K562 treated with DMSO at 1 percent for 24 hours (cell line): ENCODE results near the gene GOLGA6L2. TPM values are rescaled to one million over a fixed set of nuclear protein-coding genes. Genes with fewer than 3 reads are reported as not detected.

Source experiments
- total RNA-seq: library from RNA; unstranded; fragments of 300-600 nt; gene quantifications from 2 replicates; pipeline ENCODE4 v1.2.3, GENCODE V29; 2022; ENCODE audit warnings: low read depth; ENCODE audit not compliant: insufficient read depth

GOLGA6L2 gene
- not detected in 2 replicates for total RNA-seq

DNA sequence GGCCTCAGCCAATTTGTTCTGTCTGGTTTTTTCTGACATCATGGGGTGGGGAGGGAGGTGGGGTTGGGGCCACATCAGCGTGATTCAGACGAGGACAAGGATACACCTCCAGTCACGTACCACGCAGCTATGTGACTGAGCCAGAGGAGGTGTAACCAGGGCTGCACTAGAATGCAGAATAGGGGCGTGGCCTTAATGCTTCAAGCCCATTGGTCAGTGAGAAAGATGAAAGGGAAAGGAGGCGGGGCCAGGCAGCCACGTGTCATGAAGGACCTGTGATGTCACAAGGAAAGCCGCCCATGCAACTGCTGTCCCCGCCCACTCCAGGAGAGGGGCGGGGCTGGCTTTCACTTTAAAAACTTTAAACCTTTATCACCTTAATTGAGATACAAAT, at the start of gene GOLGA6L2:
Gene GOLGA6L2 (minus strand): TSS at position 137 of the 394 bp plus-strand sequence. CDS start 62 bp downstream, at position 75.

Other genes with a start within 250 kb of the GOLGA6L2 start
- gene GOLGA6L26, start 113.0 kb downstream of the GOLGA6L2 start, total RNA-seq = not detected in 2 replicates
- not detected in 2 replicates for gene GOLGA8S, start 92.5 kb downstream of the GOLGA6L2 start, total RNA-seq
- 15.0 and 21.0 TPM in 2 replicates for gene MKRN3, start 118.4 kb upstream of the GOLGA6L2 start, total RNA-seq
- not detected in 2 replicates for gene MAGEL2, start 200.6 kb upstream of the GOLGA6L2 start, total RNA-seq
- gene NDN, start 240.1 kb upstream of the GOLGA6L2 start, total RNA-seq = 27.3 and 32.1 TPM in 2 replicates